Nephron (organoid): ENCODE measurements around the gene SNAP23.

Source experiments
- H3K27ac Mint-ChIP-seq, 3 experiments: 2 replicates each; pipeline ENCODE4 v1.8.0; 2020; ENCODE audit warnings: mixed read lengths in 3 of 3, mild to moderate bottlenecking in 2 of 3, moderate library complexity in 1 of 3
- H3K27me3 Mint-ChIP-seq: 2 replicates; pipeline ENCODE4 v1.8.0; 2021; ENCODE audit warnings: low read depth, mild to moderate bottlenecking, moderate library complexity, mixed read lengths
- H3K36me3 Mint-ChIP-seq: 2 replicates; pipeline ENCODE4 v1.8.0; 2020; ENCODE audit warnings: low read depth, mixed read lengths
- H3K4me1 Mint-ChIP-seq: 2 replicates; pipeline ENCODE4 v1.8.0; 2020; ENCODE audit warnings: mixed read lengths
- H3K4me3 Mint-ChIP-seq, 3 experiments: 2 replicates each; pipeline ENCODE4 v1.8.0; 2020; ENCODE audit warnings: mild to moderate bottlenecking in 3 of 3, mixed read lengths in 3 of 3, moderate library complexity in 2 of 3
- H3K9me3 Mint-ChIP-seq: 2 replicates; pipeline ENCODE4 v1.8.0; 2020; ENCODE audit warnings: mixed read lengths
- TF ChIP-seq, protein P1 (sequence below), 3 experiments: fragments of 200-600 bp; sonication (generic); IDR thresholded peaks; one replicate each; pipeline ENCODE4 v1.5.0; 2021; ENCODE audit warnings: antibody characterized with exemption in 3 of 3; ENCODE audit not compliant: unreplicated experiment in 3 of 3

Gene SNAP23

DNA sequence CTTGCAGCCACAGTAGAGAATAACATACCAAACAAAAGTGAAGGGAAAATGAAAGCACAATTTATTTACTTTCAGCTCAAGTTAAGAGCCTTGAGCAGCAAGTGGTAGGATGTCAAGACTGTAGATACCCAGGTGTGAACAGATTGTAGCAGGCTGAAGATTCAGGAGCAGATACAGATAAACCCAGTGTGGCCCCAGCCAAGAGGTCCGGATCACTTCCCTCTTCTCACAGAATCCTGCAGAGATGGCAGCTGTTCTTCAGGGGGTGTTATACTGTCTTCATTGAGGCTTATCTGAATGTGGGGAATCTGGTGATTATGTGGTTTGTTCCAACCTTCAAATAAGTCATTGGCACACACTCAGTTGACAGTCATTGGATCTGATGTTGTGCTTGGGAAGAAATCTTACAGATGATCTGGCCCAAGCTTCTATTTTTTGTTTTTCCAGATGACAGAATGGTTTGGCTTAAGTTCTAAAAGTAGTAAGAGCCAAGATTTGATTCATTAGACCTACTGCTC is 82.1 kb downstream of the SNAP23 start:
- Mint-ChIP-seq H3K9me3 (no peaks in the 10 kb centered on the region), H3K4me1 (peaks cover 58% of the 10 kb centered on the region), H3K4me3 (peak overlapping the region; percentile 81 to 98 (median 95)), H3K36me3 (no peaks in the 10 kb centered on the region), H3K27ac (peak overlapping the region in 1 of 3 experiments; percentile 43), H3K27me3 (peaks cover 31% of the 10 kb centered on the region)
- TF ChIP-seq, protein P1, sequence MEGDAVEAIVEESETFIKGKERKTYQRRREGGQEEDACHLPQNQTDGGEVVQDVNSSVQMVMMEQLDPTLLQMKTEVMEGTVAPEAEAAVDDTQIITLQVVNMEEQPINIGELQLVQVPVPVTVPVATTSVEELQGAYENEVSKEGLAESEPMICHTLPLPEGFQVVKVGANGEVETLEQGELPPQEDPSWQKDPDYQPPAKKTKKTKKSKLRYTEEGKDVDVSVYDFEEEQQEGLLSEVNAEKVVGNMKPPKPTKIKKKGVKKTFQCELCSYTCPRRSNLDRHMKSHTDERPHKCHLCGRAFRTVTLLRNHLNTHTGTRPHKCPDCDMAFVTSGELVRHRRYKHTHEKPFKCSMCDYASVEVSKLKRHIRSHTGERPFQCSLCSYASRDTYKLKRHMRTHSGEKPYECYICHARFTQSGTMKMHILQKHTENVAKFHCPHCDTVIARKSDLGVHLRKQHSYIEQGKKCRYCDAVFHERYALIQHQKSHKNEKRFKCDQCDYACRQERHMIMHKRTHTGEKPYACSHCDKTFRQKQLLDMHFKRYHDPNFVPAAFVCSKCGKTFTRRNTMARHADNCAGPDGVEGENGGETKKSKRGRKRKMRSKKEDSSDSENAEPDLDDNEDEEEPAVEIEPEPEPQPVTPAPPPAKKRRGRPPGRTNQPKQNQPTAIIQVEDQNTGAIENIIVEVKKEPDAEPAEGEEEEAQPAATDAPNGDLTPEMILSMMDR (IDR thresholded peaks at IDR 0.05; ENCODE audit: unreplicated experiment in 3 of 3), result no peak

DNA sequence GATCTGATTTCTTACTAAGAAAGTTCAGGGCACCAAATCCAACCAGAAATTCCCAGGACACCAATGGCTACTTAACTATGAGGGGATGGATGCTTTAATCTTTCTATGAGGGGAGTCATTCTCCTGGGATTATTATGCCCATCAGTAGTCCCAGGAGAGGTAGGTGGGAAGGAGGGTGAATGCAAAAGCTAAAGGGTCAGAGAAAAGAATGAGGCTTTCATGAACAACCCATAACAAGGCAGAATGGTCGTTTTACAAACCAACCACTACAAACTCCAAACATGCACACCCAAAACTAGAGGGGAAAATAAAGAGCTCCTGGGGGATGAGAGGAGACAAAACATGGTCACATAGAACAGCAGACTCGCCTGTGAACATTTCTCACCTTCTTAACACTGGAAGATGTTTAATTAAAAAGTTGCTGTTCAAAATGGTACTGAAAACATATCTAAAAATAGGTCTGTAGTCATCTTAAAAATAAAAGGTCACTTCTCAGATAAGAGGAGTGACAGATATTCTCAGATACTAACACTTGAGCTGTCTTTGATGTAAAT is 83.6 kb downstream of the SNAP23 start:
- Mint-ChIP-seq H3K27me3 (peaks cover 31% of the 10 kb centered on the region), H3K27ac (no peak overlapping the region), H3K4me3 (peak overlapping the region; percentile 1 to 61 (median 18)), H3K4me1 (peaks cover 72% of the 10 kb centered on the region), H3K36me3 (no peaks in the 10 kb centered on the region), H3K9me3 (no peaks in the 10 kb centered on the region)
- TF ChIP-seq, protein P1 (IDR thresholded peaks at IDR 0.05; ENCODE audit: unreplicated experiment in 3 of 3), result no peak

DNA sequence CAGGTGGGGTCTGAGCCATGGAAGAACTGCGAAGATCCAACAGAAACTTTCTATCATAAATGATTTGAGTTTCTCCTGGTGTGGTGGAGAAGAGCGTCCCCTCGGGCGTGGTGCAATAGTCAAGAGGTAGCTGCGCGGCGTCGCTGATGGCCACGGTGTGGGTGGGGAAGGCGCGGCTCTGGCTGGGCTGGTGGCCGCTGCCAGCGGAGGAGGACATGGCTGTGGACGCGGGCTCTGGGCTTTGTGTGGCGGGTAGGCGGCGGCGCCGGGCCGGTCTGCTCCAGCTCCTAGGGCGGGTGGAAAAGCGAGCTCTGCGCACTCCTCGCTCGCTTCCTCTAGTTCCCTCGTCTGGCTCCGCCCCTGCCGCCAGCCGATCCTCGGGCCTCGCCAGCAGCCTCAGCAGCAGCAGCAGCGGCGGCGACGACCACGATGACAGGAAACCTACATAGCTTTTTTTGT is 85.9 kb downstream of the SNAP23 start:
- Mint-ChIP-seq H3K36me3 (peaks cover 3% of the 10 kb centered on the region), H3K27me3 (peaks cover 28% of the 10 kb centered on the region)

More for the DNA sequence above, 85.9 kb downstream of the SNAP23 start:
- Mint-ChIP-seq H3K4me3 (peak overlapping the region; percentile 80 to 83 (median 82)), H3K4me1 (peaks cover 71% of the 10 kb centered on the region), H3K27ac (peak overlapping the region in 2 of 3 experiments; percentile 15 to 27), H3K9me3 (no peaks in the 10 kb centered on the region)
- TF ChIP-seq, protein P1 (IDR thresholded peaks at IDR 0.05; ENCODE audit: unreplicated experiment in 3 of 3), result no peak
